Lower leg skin (tissue), 3 donors: ENCODE data around the gene ASPRV1.

Experiments
- POLR2A ChIP-seq, 2 donors: fragments of 450-650 bp; IDR thresholded peaks; one replicate each; pipeline ENCODE4 v1.6.1; 2016 to 2017; ENCODE audit warnings: antibody characterized with exemption in 2 of 2, mild to moderate bottlenecking in 1 of 2, moderate library complexity in 1 of 2
- TF ChIP-seq, protein P1 (sequence below), 3 donors: fragments of 450-650 bp; IDR thresholded peaks; one replicate each; pipeline ENCODE4 v1.5.1; 2016; ENCODE audit warnings: antibody characterized with exemption in 3 of 3, mild to moderate bottlenecking in 3 of 3, moderate library complexity in 2 of 3

DNA sequence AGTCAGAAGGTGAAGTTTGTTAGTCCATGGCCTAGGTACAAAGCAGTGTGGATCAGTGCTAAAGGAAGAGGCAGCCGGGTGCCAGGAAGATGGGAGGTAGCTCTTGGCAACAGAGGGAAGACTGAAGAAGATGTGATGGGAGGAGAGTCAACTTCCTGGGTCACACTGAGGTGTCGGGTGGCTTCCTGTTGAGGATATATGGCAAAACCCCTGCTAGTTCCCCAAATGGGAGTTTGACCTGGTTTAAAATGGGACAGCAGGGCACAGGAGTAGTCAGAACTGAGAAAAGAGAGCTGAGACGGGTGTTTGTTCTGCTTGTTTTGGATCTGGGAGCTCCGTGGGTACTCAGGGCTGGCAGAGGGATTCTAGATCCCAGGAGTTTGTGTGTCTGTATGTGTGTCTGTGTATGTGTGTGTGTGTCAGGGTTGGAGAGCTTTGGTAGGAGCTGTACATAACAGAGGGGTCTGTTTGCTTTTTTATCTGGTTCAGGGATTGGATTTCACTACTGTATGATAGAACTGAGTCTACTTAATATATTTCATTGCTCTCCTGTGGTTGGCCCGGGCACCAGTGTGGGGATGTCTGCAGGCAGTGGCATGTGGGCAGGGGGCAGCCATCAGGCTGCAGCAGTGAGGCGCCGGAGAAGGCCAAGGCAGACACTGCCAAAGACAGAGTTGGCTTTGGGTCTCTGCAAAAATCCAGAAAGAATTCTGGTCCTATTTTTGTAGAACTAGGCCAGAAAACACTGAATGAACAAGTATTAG, 29.4 kb downstream of the ASPRV1 start:
- TF ChIP-seq, protein P1, sequence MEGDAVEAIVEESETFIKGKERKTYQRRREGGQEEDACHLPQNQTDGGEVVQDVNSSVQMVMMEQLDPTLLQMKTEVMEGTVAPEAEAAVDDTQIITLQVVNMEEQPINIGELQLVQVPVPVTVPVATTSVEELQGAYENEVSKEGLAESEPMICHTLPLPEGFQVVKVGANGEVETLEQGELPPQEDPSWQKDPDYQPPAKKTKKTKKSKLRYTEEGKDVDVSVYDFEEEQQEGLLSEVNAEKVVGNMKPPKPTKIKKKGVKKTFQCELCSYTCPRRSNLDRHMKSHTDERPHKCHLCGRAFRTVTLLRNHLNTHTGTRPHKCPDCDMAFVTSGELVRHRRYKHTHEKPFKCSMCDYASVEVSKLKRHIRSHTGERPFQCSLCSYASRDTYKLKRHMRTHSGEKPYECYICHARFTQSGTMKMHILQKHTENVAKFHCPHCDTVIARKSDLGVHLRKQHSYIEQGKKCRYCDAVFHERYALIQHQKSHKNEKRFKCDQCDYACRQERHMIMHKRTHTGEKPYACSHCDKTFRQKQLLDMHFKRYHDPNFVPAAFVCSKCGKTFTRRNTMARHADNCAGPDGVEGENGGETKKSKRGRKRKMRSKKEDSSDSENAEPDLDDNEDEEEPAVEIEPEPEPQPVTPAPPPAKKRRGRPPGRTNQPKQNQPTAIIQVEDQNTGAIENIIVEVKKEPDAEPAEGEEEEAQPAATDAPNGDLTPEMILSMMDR (IDR thresholded peaks at IDR 0.05), result no peak
- no peak for TF ChIP-seq POLR2A (IDR thresholded peaks at IDR 0.05)
